Measurements from ENCODE around the gene SPATC1L. TPM values are rescaled to one million over a fixed set of nuclear protein-coding genes. Genes with fewer than 3 reads are reported as not detected.

Gene SPATC1L
- total RNA-seq, 1 experiment from 2014 or later: 11.3 TPM

Other genes starting within 250 kb of the SPATC1L start
- gene COL6A1, start 202.7 kb downstream of the SPATC1L start, total RNA-seq (2022): 3.2 and 3.5 TPM in 2 replicates
- 0.61 and 1.9 TPM in 2 replicates for gene COL6A2, start 86.3 kb downstream of the SPATC1L start, total RNA-seq (2022)
- 0.20 TPM in 1 of 2 replicates, not detected in the other for gene FTCD, start 28.9 kb downstream of the SPATC1L start, total RNA-seq (2022)
- 45.5 and 47.5 TPM in 2 replicates for gene LSS, start 44.3 kb upstream of the SPATC1L start, total RNA-seq (2022)
- gene MCM3AP, start 101.2 kb upstream of the SPATC1L start, total RNA-seq (2022): 118 and 128 TPM in 2 replicates
- 26.7 and 29.9 TPM in 2 replicates for gene YBEY, start 101.9 kb upstream of the SPATC1L start, total RNA-seq (2022)
- gene C21orf58, start 139.4 kb upstream of the SPATC1L start, total RNA-seq (2022): 6.4 and 7.8 TPM in 2 replicates
- gene PCNT, start 139.7 kb upstream of the SPATC1L start, total RNA-seq (2022): 31.6 and 34.0 TPM in 2 replicates